HG03139 (cell line): Measurements from ENCODE around the gene MCF2L2.

ENCODE experiments used
- ATAC-seq: cut with Tn5 transposase; IDR thresholded peaks from one replicate; pipeline ENCODE4 v1.9.1; 2021; ENCODE audit not compliant: unreplicated experiment

MCF2L2 gene

DNA sequence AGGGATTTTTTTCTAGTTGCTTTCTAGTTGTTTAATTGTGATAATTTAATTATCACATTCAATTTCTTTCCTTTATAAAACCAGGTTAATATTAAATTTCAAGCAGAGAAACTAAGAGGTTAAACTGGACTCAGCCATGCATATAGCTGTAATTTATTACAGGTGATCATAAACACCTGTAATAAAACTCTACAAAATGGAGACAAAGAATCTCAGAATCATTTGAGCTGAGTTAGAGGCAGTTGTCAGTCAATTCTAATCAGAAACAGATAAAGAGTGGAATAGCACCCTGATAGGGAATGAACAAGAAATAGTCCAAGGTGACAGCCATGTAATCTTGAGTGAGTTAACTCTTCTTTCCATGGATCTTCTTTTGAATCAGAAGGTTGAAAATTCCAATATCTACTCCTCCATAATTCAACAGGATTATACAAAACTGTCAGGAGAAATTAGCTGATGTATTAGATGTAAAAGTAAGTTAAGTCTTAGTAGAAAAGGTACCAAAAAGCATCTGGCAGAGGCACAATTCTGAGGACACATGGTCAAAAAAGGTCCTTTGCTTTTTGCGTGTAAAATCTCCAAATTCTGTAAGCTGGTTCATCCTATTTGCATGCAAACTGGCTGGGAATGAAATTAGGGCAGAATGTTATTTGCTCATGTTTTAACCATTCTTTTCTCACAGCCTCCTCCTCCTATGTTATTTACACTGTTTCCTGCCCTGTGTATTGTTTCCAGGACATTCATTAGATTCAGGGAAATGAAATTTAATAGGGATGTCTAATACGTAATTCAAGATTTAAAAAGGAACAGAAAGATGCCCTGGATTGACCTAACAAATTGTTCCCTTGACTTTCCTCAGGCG is 214.8 kb downstream of the MCF2L2 start:
- no peak for ATAC-seq

GRCh38 chr3:183212565-183212964 is 215.9 kb downstream of the MCF2L2 start:
- no peak for ATAC-seq

DNA sequence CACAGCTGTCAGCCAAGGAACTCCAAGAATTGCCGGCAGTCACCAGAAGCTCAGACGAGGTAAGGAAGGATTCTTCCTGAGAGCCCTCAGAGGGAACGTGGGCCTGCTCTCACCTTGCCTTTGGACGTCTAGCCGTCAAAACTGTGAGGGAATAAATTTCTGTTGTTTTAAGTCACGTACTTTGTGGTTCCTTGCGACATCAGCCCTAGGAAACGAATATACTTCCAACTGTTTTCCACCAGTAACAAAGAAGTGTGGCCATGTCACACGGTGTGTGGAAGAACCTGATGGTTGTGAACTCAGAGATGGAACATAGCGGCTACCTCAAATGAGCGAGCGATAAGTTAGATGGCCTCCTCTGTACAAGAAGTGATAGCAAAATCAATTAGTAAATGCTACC is 216.3 kb downstream of the MCF2L2 start:
- no peak for ATAC-seq

GRCh38 chr3:183211352-183211751 is 217.1 kb downstream of the MCF2L2 start:
- no peak for ATAC-seq

DNA sequence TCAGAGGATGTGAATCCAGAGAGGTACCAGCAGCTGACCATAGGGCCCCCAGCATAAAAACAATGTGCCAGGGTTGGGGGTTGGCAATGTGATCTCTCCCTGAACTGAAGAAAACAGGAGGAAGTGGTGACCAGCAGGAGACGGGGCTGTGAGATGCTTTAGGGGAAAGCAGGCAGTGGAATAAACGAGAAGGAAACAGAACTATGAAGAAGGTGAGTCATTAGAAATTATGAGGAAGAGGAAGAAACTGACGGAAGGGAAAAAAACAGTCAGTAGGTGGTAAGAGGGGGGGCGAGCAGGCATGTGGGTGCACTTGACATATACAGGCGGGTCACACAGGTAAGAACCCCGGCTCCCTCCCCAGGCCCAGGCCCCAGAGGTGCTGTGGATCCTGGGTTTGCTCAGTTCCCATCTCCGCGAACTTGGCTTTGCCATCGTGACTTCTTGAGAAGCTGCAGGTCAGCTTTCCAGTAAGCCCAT is 217.5 kb downstream of the MCF2L2 start:
- ATAC-seq, result no peak

DNA sequence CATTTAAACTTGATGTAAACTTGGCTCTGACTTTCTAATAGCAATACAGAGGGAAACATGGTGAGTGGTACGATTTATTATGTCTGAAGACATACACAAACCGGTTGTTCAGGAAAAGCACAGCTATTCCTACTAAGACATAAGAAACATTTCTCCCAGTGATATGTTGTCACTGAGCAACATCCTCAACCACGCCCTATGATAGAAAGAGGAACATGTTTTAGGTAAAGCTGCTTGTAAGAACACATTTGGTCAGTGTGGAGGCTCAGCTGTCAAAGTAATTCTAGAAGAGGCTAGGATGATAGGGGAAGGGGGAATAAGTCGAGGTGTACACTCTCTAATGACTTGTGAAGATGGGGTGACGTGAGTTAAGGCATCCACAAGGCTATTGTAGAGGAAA is 218.1 kb downstream of the MCF2L2 start:
- ATAC-seq, result no peak

DNA sequence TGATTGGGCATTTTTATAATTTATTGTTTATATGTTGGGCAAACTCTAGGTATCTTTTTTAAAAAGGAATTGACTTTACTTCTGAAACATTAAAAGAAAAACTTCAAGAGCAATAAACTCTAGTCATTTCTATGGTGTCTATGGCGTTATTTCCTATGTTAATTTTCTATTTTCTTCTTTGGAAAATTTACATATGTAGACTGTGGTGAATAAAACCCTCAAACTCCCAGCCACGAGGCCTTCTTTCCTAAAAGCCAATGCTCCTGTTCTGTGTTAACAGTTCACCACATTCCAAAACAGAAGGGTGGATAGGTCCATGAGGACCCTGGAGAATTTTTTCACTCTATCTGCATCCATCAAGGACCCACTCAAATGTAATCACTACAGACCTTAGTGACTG is 219.6 kb downstream of the MCF2L2 start:
- ATAC-seq, result no peak

DNA sequence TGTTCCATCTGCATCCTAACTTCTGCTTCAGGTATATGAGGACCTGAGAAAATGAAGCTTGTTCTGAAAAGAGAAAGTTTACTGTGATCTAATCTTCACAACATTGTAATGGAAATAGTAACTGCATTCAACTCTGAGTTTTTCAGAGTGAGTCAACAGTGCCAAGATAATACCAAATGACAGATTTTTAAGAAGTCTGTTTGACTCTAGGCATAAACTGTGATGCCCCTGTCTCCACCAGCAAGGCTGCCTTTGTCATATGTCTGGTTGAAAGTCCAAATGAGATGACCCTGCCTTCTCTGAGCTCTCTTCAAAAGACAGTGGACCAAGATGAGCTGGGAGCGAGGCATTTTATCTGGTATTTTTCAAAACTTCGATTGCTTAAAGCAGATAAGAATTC is 220.2 kb downstream of the MCF2L2 start:
- no peak for ATAC-seq

- no peak for ATAC-seq
These were observed 224.7 kb downstream of the MCF2L2 start for GRCh38 chr3:183203670-183204069.

GRCh38 chr3:183202004-183202722 is 226.3 kb downstream of the MCF2L2 start:
- ATAC-seq, result no peak

- no peak for ATAC-seq
These were observed 229.5 kb downstream of the MCF2L2 start for GRCh38 chr3:183198939-183199338.

DNA sequence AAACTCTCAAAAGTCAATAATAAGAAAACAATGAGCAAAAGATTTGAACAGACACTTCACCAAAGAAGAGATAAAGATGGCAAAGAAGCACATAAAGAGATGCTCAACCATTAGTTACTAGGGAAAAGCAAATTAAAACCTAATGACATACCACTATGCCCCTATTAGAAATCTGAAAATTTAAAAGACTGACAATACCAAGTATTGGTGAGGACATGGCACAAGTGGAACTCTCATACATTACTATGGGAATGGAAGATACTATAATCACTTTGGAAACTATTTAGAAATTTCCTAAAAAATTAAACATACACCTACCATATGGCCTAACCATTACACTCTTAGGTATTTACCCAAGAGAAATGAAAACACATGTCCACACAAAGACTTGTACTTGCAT is 230.7 kb downstream of the MCF2L2 start:
- no peak for ATAC-seq

- ATAC-seq, result no peak
These were observed 233.2 kb downstream of the MCF2L2 start for GRCh38 chr3:183195266-183195665.

- ATAC-seq, result no peak
These were observed 234.4 kb downstream of the MCF2L2 start for GRCh38 chr3:183193762-183194689.

DNA sequence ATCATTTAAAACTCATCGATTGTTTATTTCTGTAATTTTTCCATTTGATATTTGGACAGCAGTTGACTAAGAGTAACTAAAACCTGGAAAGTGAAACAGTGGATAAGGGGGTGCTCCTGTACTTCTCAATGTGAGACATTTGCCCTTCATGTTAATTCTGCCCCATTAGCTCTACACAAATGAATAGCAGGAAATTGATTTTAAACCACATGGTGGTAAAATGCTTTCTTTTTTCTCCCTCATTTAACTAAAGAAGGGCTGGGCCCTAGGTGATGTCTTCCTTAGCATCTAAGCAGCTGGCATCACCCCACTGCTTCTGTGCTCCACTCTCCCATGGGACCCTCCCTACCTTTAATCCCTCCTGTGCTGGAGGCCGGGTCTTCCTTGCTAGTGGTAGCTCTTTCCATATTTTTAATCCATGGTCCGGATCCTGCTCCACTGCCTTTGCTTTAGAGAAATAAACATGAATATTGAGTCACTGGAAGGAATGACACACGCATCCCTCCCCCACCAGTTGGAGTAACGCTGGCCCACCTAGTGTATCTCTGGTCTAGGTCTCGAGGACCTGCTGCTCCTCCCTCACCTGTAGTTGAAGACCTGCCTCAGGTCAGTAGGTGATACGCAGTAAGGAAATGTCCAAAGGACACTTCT is 235.6 kb downstream of the MCF2L2 start:
- ATAC-seq, result no peak

DNA sequence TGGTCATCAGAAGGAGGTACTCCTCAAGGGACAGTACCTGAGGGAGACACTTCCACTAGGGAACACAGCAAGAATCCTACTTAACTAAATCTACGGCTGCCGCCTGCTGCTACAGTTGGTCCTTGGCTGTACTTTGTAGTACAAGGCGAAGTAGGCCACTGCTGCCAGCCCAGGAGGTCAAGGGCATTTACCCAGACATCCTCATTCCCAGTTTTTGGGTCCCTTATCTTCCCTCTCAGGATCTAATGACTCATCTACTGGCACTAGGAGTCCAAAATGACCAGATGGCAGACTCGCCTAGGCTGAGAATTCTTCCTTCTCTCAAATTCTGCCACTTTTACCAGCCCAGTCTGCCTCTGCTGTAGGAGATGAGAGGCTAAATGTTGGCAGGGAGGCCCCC is 238.8 kb downstream of the MCF2L2 start:
- no peak for ATAC-seq

- no peak for ATAC-seq
These were observed 239.4 kb downstream of the MCF2L2 start for GRCh38 chr3:183188895-183189462.

DNA sequence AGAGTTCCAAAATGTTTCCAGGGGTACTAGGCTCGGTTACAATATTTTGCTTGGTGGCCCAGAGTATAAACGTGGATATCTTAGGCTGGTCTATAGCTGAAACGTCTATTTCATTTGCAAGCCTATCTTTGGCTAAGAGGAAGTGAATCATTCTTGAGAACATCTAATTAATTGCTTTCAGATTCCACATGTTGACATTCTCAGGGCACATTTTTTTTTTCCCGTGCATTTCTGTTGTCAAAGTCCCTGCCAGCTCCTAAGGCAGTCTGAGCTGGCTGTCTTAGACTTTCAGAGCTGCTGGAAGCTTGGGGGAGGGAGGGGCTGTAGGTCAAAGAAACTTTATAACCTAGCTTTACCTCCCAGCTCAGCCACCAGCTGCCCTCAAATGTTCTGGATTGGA is 242.7 kb downstream of the MCF2L2 start:
- no peak for ATAC-seq

DNA sequence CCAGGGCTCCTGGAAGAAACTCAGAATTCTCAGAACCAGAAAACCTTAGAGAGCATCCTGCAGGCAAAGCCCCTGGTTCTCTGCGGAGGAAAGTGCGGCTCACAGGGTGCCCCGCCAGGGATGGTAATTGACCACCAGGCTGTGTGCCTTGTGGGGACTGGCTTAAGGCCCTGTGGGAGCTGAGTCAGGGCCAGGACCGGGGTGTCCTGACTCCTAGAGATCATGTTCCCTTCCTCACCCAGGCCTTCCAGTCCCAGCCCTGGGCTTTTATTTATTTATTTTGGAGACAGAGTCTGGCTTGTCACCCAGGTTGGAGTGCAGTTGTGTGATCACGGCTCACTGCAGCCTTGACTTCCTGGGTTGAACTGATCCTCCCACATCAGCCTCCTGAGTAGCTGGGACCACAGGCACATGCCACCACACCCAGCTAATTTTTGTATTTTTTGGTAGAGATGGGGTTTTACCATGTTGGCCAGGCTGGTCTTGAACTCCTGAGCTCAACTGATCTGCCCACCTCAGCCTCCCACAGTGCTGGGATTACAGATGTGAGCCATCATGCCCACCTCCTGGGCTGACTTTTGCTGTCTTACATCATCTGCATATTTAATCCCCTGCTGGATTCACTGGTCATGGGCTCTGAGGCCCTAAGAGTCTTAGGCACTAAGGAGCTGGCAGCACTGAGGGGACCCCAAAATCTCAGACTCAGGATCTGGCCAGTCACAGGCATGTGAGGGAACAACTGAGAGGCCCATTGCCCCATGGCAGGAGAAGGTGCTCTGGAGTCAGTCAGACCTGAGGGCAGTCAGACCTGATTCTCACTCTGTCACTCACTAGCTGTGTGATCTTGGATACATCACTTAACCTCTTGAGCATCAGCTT is 245.4 kb downstream of the MCF2L2 start:
- ATAC-seq, result no peak
